ENCODE measurements around the gene HOXC12. TPM values are rescaled to one million over a fixed set of nuclear protein-coding genes. Genes with fewer than 3 reads are reported as not detected.

The HOXC12 gene
- total and polyA plus RNA-seq, 11 donors: not detected

DNA sequence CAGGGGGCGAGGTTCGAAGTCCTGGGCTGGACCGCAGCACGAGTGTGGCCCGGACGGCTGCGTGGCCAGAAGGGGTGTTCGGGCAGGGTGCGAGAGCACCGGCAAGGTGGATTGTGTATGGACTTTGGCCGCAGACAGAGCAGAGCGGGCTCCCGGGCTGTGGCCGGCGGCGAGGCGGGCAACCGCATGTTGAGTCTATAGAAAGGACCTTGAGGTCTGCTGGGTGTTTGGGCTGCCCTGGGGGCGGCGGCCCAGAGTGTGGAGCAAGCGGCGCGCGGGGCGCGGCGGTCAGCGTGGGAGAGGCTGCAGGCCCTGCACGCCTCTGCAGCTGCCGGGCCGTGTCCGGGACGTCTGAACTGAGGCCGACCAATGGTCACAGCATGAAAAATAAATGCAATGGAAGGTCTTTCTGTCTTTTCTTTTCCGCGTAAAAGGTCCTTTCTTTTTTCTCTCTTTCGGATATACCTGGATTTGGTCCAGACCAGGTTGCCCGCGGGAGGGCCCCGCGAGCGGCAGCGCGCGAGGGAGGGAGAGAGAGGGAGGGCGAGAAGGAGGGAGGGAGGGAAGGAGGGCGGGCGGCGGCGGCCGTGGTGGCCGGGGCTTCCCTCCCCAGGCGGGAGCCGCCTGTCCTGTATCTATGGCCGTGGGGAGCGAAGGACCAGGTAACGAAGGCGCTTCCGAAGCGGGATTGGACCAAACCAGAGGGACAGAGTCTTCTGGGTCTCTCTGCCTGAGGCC, 39.7 kb downstream of the HOXC12 start:
- Histone ChIP-seq H3K4me1 (peaks cover 0 to 37% (median 20%) of the 10 kb centered on the region in 12 donors), H3K9me3 (no peaks in the 10 kb centered on the region), H3K27me3 (peaks cover 85 to 100% (median 99%) of the 10 kb centered on the region in 9 donors), H3K36me3 (no peaks in the 10 kb centered on the region), H3K4me3 (peak overlapping the region in 6 of 12 donors; percentile 2 to 63 (median 32)), H3K27ac (no peak overlapping the region)
- intact Hi-C loops (cut with DNase I): no loop called here
- DNase-seq (peak in 1 of 5 donors; percentile 10), ATAC-seq (no peak)
- TF ChIP-seq POLR2A (IDR thresholded peaks at IDR 0.05): no peak
- TF ChIP-seq, protein P1, sequence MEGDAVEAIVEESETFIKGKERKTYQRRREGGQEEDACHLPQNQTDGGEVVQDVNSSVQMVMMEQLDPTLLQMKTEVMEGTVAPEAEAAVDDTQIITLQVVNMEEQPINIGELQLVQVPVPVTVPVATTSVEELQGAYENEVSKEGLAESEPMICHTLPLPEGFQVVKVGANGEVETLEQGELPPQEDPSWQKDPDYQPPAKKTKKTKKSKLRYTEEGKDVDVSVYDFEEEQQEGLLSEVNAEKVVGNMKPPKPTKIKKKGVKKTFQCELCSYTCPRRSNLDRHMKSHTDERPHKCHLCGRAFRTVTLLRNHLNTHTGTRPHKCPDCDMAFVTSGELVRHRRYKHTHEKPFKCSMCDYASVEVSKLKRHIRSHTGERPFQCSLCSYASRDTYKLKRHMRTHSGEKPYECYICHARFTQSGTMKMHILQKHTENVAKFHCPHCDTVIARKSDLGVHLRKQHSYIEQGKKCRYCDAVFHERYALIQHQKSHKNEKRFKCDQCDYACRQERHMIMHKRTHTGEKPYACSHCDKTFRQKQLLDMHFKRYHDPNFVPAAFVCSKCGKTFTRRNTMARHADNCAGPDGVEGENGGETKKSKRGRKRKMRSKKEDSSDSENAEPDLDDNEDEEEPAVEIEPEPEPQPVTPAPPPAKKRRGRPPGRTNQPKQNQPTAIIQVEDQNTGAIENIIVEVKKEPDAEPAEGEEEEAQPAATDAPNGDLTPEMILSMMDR (IDR thresholded peaks at IDR 0.05): no peak
- WGBS, 4 donors: 4 to 8% (median 5%) methylated on average over 53 to 60 of the region's 60 CpGs

DNA sequence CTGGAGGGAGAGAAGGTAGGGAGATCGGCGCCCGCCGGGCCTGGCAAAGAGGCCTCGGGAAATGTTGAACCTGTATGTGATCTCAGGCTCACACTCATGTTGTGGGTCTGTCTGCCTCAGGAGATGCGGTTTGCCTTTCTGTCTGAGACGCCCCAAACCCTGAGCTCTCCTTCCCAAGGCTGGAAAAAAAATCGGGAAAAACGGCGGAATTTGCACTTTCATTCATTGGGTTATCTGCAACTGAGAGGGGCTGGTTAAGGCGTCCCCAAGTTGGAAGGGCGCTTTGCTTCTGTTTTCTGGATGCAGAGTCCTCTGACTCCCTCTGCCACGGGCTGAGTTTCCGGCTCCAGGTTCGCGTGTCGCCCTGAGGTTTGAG, 40.3 kb downstream of the HOXC12 start:
- peak in 1 of 5 donors; percentile 21 for DNase-seq
- 3 to 4% (median 3%) methylated on average over 17 of the region's 17 CpGs for WGBS, 4 donors
- TF ChIP-seq POLR2A (IDR thresholded peaks at IDR 0.05): no peak
- TF ChIP-seq, protein P1 (IDR thresholded peaks at IDR 0.05): no peak
- Histone ChIP-seq H3K36me3 (no peaks in the 10 kb centered on the region), H3K27me3 (peaks cover 84 to 100% (median 100%) of the 10 kb centered on the region in 9 donors), H3K4me3 (peak overlapping the region; percentile 19 to 63 (median 48)), H3K9me3 (no peaks in the 10 kb centered on the region), H3K27ac (no peak overlapping the region), H3K4me1 (peaks cover 0 to 42% (median 23%) of the 10 kb centered on the region in 12 donors)
- peak in 1 of 4 donors; percentile 15 for ATAC-seq
- intact Hi-C loops (cut with DNase I): no loop called here

DNA sequence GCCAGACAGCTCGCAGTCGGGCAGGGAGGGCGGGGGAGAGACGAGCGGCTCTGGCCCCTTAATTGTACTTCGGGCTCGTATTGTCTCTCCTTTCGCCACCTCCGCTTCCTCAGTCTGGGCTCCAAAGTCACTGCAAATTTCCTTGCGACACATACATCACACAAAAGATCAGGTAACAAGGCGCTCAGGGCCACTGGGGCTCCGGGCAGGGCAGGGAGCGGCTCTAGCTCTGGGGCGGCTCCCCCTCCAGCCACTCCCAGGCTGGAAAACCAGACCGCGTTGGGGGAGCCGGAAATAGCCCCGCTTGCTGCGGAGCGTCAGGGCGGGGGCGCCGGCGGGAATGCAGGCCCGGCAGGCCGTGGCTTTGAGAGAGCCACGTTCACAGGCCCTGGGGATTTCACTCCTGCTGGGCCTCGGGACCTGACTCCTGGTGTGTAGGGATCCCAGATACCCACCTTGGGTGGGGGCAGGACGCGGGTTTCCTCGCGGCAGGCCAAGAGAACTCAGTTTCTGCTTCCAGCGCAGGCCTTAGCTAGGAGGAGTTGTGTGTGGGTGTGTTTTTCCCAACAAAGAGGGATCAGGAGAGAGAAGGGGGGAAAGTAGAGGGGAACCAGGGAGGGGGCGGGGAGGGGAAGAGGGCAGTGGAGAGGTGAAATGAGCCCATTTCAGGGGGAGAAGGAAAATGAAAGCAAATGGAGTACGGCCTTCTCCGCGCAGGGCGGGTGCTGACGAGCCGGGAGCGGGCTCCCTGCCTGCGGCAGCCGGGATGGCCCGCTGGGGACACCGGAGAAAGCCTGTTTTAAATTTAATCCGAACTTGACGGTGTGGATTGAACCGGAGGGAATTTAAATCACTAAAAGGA, 40.9 kb downstream of the HOXC12 start:
- peaks cover 85 to 100% (median 100%) of the 10 kb centered on the region in 9 donors for H3K27me3 ChIP-seq
- no peaks in the 10 kb centered on the region for H3K36me3 ChIP-seq
- peak in 1 of 5 donors; percentile 32 for DNase-seq
- H3K4me3 ChIP-seq: peak overlapping the region; percentile 19 to 63 (median 48)
- no peak for TF ChIP-seq POLR2A (IDR thresholded peaks at IDR 0.05)
- TF ChIP-seq, protein P1 (IDR thresholded peaks at IDR 0.05): no peak
- 3 to 5% (median 3%) methylated on average over 35 to 48 of the region's 48 CpGs for WGBS, 4 donors
- peaks cover 0 to 48% (median 29%) of the 10 kb centered on the region in 12 donors for H3K4me1 ChIP-seq
- H3K9me3 ChIP-seq: no peaks in the 10 kb centered on the region
- intact Hi-C loops (cut with DNase I): no loop called here
- ATAC-seq: peak in 3 of 4 donors; percentile 21 to 61 (median 50)
- H3K27ac ChIP-seq: no peak overlapping the region
